NOMO-1 (cell line): ENCODE measurements around the gene RAC2.
A peak's percentile ranks its signal among the peaks of the same experiment; 100 is the strongest.

Experiments
- DNase-seq, 2 experiments: peaks; one replicate each; lab custom pipeline; 2025; ENCODE audit not compliant: unreplicated experiment in 2 of 2; lab: John Stamatoyannopoulos, UW

The RAC2 gene

GRCh38 chr22:37192741-37193140, 51.3 kb downstream of the RAC2 start:
- no peak for DNase-seq

- no peak for DNase-seq
Measured at GRCh38 chr22:37192204-37192603, 51.9 kb downstream of the RAC2 start.

- DNase-seq: no peak
Measured at GRCh38 chr22:37190262-37190780, 53.7 kb downstream of the RAC2 start.

GRCh38 chr22:37188901-37189466, 55.1 kb downstream of the RAC2 start:
- DNase-seq: no peak

GRCh38 chr22:37187891-37188761, 55.9 kb downstream of the RAC2 start, which contains the start of gene C1QTNF6:
C1QTNF6 (minus strand) TSS chr22:37188247; CDS start chr22:37188213, 34 bp downstream.
- no peak for DNase-seq

- DNase-seq: no peak
Measured at GRCh38 chr22:37187552-37187890, 56.5 kb downstream of the RAC2 start.

GRCh38 chr22:37186997-37187522, 57.0 kb downstream of the RAC2 start:
- DNase-seq: no peak

- peak; percentile 12 to 34 for DNase-seq
Measured at GRCh38 chr22:37186228-37186996, 57.7 kb downstream of the RAC2 start.

GRCh38 chr22:37185646-37186227, 58.3 kb downstream of the RAC2 start:
- DNase-seq: no peak

- no peak for DNase-seq
Measured at GRCh38 chr22:37184816-37185541, 59.1 kb downstream of the RAC2 start.

GRCh38 chr22:37184380-37184755, 59.7 kb downstream of the RAC2 start:
- no peak for DNase-seq

GRCh38 chr22:37183432-37184379, 60.4 kb downstream of the RAC2 start:
- DNase-seq: no peak

- no peak for DNase-seq
Measured at GRCh38 chr22:37182949-37183245, 61.2 kb downstream of the RAC2 start.

- DNase-seq: no peak
Measured at GRCh38 chr22:37182101-37182948, 61.7 kb downstream of the RAC2 start.

GRCh38 chr22:37181681-37182080, 62.4 kb downstream of the RAC2 start:
- DNase-seq: no peak

- DNase-seq: no peak
Measured at GRCh38 chr22:37180531-37181231, 63.4 kb downstream of the RAC2 start.

- DNase-seq: no peak
Measured at GRCh38 chr22:37179622-37180420, 64.2 kb downstream of the RAC2 start.
